Ammon's horn (tissue), 1 donor: ENCODE data around the gene CDC42BPB.
"Not testable (repeated sequence)": the region's sequence is repeated elsewhere in the genome, so short reads cannot be mapped to it uniquely, and the experiment has no call there.

Source experiments
- DNase-seq: peaks from one replicate; pipeline ENCODE4 v3.0.0-alpha.2; 2016; ENCODE audit warnings: low spot score

Gene CDC42BPB

DNA sequence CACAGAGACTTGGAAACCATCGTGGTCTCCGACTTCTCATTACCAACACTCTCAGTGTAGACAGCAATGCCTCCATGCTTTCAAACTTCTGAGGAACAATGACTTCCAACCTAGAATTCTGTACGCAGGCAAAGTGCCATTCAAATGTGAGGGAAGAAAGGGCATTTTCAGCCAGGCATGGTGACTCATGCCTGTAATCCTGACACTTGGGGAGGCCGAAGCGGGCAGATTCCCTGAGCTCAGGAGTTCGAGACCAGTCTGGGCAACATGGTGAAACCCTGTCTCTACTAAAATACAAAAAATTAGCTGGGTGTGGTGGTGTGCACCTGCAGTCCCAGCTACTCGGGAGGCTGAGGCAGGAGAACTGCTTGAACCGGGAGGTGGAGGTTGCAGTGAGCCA is 9.9 kb downstream of the CDC42BPB start:
- not testable (repeated sequence) for DNase-seq

DNA sequence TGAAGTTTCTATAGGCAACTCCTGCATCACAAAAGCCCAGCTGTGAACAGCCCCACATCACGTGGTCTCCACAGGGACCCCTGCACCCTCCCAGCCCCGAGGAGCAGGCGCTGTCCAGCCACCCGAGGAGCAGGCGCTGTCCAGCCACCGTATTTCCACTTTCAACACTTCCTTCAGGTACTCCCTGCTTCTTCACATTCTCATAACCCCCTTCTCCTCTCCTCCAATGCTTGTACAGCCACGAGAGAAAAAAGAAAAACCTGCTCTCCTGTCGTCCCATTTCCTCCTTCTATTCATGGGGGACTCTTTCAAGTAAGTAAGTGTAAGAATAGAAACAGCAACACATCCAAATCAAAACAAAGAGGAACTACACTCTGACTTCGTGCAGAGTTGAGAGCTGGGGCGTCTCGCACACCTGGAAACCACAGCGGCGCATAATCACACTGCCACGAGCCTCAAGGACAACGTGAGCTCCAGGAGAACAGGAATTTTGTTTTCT is 11.9 kb downstream of the CDC42BPB start:
- DNase-seq: no peak

DNA sequence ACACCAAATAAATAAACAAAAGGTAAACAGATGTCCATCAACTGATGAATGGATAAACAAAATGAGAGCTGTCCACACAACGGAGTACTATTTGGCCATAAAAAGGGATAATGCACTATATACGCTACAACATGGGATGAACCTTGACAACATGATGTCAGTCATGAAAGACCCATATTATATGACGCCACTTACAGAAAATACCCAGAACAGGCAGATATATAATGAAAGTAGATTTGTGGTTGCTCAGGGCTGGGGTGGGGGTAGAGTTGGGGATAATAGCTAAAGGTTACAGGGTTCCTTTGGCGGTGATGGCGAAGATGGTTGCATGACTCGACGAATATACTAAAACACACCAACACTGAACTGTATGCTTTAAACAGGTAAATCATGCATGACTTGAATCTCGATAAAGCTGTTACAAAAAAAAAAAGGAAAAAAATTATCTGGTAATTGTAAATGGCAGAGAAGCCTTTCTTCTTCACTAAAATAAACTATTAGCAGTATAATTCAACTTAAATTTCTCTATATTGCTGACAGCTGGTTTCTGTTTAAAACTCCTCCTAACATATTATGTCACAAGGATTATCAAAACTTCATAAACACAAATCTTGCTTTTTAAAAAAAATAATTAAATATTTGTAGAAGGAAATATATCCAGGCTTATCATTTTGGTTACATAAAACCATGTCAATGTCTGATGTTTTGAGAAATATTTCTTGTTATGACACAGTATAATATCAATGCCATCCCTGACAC is 13.9 kb downstream of the CDC42BPB start:
- DNase-seq: no peak

DNA sequence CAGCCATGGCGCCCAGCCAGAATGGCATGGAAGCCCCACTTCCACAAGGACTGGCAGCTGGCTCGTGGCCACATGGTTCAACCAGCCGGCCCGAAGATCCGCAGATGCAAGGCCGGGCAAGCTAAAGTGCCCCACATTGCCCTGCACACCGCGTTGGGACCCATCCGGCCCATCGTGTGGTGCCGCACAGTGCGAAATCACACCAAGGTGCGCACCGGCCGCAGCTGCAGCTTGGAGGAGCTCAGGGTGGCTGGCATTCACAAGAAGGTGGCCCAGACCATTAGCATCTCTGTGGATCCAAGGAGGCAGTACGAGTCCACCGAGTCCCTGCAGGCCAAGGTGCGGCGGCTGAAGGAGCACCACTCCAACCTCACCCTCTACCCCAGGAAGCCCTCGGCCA is 15.9 kb downstream of the CDC42BPB start:
- no peak for DNase-seq

DNA sequence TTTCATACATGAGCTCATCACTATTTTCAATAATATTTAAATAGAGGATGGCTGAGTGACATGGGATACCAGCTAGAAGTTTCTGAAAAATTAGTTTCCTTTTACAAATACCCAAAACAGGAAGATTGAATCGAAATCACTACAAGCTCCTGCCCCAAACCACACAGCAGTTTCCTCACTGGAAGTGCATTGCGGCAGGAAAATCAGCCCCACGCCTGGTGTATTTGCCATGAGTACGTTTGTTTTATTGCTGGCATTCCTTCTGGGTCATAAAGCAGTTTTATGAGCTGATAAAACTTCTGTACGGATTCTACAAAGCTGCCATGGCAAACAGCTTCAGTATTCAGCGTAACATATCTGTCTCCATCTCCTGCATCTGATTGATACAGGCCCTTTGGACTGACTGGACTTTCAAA is 23.7 kb downstream of the CDC42BPB start:
- DNase-seq: no peak

DNA sequence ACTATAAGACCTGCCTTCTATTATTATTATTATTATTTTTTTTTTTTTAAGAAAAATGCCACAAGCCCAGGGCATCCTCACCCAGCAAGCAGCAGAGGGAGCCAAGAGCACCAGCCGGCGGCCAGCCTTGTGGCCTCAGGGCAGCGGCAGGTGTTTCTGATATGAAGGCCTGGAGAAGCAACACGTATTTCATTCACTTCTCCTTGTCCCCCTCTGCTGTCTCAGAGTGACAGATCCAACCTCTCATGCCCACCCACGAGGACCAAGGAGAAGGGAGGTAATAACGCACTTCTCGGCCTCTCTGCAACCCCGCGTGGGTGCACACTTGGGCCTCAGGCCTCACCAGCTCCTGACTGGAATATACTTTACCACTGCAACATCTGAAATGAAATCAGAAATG is 25.4 kb downstream of the CDC42BPB start:
- DNase-seq: no peak

- no peak for DNase-seq
Measured at GRCh38 chr14:103031566-103031911, 25.8 kb downstream of the CDC42BPB start.

DNA sequence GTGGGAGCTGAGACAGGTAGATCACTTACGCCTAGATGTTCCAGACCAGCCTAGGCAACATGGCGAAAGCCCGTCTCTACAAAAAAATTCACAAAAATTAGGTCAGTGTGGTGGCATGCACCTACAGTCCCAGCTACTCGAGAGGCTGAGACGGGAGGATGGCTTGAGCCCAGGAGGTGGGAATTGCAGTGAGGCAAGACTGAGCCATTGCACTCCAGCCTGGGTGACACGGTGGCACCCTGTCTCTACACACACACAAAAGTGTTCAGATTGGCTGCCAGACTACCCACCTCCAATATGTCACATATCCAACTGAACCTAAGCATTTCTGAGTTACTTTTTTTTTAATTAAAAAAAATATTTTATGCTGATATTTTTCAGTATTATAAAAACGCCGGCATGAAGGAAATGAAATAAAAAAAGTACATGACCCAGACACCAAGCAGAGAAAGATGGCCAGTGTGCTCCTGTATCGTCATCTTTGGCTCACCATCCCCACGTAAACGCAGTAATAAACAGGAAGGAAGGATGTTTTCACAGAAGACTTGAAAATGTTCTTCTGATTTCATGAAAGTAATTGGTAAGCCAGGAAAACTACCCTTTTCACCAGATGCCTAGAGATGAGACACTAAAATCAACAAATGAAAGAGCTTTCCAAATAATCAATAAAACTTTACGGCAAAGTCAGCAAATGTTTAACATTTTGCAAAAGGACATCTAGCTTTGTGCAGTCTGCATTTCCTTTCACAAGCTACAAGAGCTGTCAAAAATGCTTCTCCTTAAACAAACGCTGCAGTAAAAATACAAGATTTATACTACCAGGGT is 26.4 kb downstream of the CDC42BPB start:
- DNase-seq: no peak

- no peak for DNase-seq
Measured at GRCh38 chr14:103029936-103030335, 27.4 kb downstream of the CDC42BPB start.

- no peak for DNase-seq
Measured at GRCh38 chr14:103028772-103029171, 28.6 kb downstream of the CDC42BPB start.

DNA sequence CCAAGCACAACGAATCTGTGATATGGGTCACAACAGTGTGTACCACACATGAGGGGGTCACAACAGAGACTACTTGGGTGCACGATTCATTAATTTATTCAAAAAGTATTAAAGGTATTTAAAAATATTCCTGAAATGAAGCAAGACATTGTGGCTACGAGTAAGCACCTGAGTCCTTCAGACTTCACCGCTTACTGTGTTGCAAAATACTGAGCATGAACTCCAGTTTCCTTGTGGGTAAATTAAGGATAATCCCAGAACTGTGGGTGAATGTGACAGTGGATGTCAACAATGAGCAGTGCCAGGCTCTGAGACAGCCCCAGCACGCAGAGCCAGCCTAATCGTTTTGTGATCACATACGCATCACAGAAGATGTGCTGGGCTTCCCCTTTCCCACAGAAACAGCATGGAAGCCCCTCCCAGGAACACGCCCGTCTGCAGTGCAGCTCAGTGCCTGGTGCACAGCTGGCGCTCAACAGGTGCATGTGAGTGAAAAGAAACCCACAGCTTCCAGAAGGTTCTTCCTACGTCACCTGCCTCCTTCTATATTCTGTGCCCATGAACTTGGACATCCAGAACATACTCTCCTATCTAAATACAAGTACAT is 29.1 kb downstream of the CDC42BPB start:
- DNase-seq: no peak

DNA sequence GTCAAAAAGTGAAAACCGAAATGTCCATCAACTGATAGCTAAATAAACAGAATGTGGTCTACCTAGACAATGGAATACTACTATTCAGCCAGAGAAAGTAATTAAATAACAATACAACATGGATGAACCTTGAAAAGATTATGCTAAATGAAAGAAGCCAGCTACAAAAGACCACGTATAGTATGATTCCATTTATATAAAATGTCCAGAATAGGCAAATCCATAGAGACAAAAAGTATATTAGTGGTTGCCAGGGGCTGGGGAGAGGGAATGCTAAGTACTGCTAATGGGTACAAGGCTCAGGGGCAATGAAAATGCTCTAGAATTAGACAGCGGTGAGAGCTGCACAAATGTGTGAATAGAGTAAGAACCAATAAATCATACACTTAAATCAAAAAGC is 29.9 kb downstream of the CDC42BPB start:
- no peak for DNase-seq

DNA sequence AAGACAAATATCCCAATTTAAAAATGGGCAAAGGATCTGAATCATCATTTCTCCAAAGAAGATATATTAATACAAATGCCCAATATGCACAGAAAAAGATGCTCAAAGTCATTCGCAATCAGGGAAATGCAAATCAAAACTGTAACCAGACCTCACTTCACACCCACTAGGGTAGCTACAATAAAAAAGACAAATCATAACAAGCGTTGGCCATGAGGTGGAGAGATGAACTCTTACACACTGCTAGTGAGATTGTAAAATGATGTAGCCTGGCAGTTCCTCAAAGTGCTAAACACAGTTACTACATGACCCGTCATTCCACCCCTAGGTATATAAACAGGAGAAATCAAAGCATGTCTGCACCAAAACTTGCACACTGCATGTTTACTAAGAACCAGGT is 30.4 kb downstream of the CDC42BPB start:
- DNase-seq: no peak

GRCh38 chr14:103026196-103026595 is 31.2 kb downstream of the CDC42BPB start:
- not testable (repeated sequence) for DNase-seq

DNA sequence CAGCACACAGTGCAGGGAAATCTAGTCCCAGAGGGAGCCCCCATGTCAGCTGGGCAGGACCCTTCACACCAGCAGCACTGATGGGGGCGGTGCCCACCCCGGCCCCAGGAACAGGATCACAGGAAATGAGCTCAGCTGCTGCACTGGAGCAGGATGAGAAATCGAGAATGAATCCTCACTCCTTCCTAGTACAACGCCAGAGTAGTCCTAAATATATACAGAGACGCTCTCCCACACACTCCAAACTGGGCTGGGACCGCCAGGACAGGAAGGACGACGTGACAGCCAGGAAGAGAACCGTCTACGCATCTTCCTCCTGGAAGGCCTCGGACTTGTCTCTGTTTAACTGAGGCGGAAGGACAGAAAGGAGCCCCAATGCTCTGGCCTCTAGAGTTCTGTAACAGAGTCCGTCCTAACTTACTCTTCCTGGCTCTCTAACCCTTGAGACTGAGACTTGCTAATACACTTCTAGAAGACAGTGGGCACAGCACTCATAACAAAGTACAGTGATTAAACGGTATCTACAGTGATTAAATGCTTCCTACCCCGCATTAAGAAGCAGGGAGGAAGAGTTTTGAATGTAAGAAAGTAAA is 33.4 kb downstream of the CDC42BPB start:
- DNase-seq: no peak

- DNase-seq: no peak
Measured at GRCh38 chr14:103022685-103023044, 34.7 kb downstream of the CDC42BPB start.

GRCh38 chr14:103022002-103022684 is 35.2 kb downstream of the CDC42BPB start:
- DNase-seq: peak; percentile 49

DNA sequence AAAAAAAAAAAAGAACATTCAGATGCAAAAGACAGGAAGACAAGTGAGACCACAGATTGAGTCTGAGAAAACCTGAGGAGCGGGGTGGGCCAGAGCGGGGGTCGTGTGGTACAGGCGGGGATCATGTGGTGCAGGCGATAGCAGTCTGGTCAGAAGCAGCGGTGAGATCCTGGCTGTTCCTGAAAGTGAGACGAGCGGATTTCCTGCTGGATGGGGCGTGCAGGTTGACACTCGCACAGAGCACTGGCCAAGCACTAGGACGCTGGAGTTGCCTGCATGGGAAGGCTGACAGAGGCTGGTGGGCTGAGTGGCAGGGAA is 35.7 kb downstream of the CDC42BPB start:
- no peak for DNase-seq

GRCh38 chr14:103020271-103021170 is 36.8 kb downstream of the CDC42BPB start:
- DNase-seq: no peak

DNA sequence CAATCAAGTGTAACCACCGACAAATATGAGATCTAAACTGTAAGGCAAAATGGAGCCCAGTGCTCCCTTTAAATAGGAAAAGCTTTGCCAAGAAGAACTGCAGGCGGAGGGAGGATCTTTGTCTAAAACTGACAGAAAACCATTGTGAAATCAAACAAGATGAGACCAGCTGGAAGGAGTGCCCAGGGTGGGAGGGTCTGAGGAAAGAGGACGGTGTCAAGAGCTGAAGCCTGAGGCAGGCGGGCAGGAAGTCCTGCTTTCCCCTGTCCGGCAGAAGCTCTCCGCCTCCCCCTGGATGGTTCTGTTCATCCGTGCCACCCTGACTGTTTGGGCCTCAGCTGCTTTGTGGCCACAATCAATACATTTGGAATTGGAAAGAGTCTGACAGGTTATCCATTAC is 37.5 kb downstream of the CDC42BPB start:
- DNase-seq: peak; percentile 64

DNA sequence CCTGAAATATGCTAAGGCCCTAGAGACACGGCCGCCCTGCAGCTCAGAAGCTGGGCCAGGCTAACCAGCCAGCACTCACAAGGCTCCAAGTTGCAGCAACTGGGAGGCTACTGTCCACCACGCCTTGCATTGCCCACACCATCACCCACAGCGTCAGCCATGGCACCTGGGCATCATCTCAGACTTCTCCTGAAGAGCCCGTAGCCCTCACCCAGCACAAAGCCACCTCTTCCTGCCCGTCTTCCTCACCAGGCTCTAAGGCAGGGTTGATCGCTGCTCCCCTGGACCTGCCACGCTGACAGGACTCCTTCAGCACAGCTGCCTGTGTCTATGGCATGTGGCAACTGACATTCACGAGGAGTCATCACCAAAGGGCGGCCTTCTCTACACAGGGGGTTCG is 38.1 kb downstream of the CDC42BPB start:
- no peak for DNase-seq
